ENCODE results near the gene CMTM3. TPM values are rescaled to one million over a fixed set of nuclear protein-coding genes. Genes with fewer than 3 reads are reported as not detected.

CMTM3 gene
- polyA plus RNA-seq, 1 experiment, result 33.5 TPM

GRCh38 chr16:66652661-66653360 is 48.3 kb downstream of the CMTM3 start:
- H3K27ac ChIP-seq (ENCODE audit: low read depth, low read length), result no peak overlapping the region
- no peak for DNase-seq (ENCODE audit: low read depth, low spot score)
- TF ChIP-seq CTCF (IDR thresholded peaks at IDR 0.05; ENCODE audit: low read depth, low read length), result no peak
- POLR2A ChIA-PET, result interaction anchor here (0.5 kb wide), 1 partner anchor 82 kb away, joined by 3 read pairs; no protein-coding TSS in a partner anchor
- CTCF ChIA-PET, result interaction anchor here (0.7 to 1.4 kb wide), 5 partner anchors 9 to 215 kb away, joined by 3 to 6 read pairs (median 3); no protein-coding TSS in a partner anchor
- H3K27me3 ChIP-seq (ENCODE audit: control insufficient read depth, insufficient read depth, low read length), result no peaks in the 10 kb centered on the region
- no peak overlapping the region for H3K4me3 ChIP-seq (ENCODE audit: low read depth, low read length)
- no peaks in the 10 kb centered on the region for H3K9me3 ChIP-seq (ENCODE audit: control insufficient read depth, insufficient read depth, low read length)

GRCh38 chr16:66653581-66654350 is 49.3 kb downstream of the CMTM3 start:
- no peak for TF ChIP-seq CTCF (IDR thresholded peaks at IDR 0.05; ENCODE audit: low read depth, low read length)
- CTCF ChIA-PET, result interaction anchor here (0.8 to 1.4 kb wide), 3 partner anchors 13 to 214 kb away, joined by 3 to 6 read pairs (median 3); no protein-coding TSS in a partner anchor
- POLR2A ChIA-PET, result interaction anchor here (0.5 kb wide), 1 partner anchor 81 kb away, joined by 3 read pairs; no protein-coding TSS in a partner anchor
- no peak overlapping the region for H3K27ac ChIP-seq (ENCODE audit: low read depth, low read length)
- H3K27me3 ChIP-seq (ENCODE audit: control insufficient read depth, insufficient read depth, low read length), result no peaks in the 10 kb centered on the region
- H3K9me3 ChIP-seq (ENCODE audit: control insufficient read depth, insufficient read depth, low read length), result no peaks in the 10 kb centered on the region
- no peak for DNase-seq (ENCODE audit: low read depth, low spot score)
- H3K4me3 ChIP-seq (ENCODE audit: low read depth, low read length), result no peak overlapping the region

- no peak for TF ChIP-seq CTCF (IDR thresholded peaks at IDR 0.05; ENCODE audit: low read depth, low read length)
- CTCF ChIA-PET, result interaction anchor here (2.0 kb wide), 1 partner anchor 48 kb away, joined by 6 read pairs; no protein-coding TSS in a partner anchor
- POLR2A ChIA-PET, result no interaction called here
- Histone ChIP-seq H3K27me3 (ENCODE audit: control insufficient read depth, insufficient read depth, low read length) (no peaks in the 10 kb centered on the region), H3K9me3 (ENCODE audit: control insufficient read depth, insufficient read depth, low read length) (no peaks in the 10 kb centered on the region), H3K27ac (ENCODE audit: low read depth, low read length) (no peak overlapping the region), H3K4me3 (ENCODE audit: low read depth, low read length) (no peak overlapping the region)
- no peak for DNase-seq (ENCODE audit: low read depth, low spot score)
Observed at GRCh38 chr16:66656547-66656946, 52.0 kb downstream of the CMTM3 start.

- POLR2A ChIA-PET, result no interaction called here
- H3K9me3 ChIP-seq (ENCODE audit: control insufficient read depth, insufficient read depth, low read length), result no peaks in the 10 kb centered on the region
- no peak for TF ChIP-seq CTCF (IDR thresholded peaks at IDR 0.05; ENCODE audit: low read depth, low read length)
- no peak overlapping the region for H3K4me3 ChIP-seq (ENCODE audit: low read depth, low read length)
- CTCF ChIA-PET, result interaction anchor here (1.1 to 6.1 kb wide), 4 partner anchors 7 to 84 kb away, joined by 3 to 118 read pairs (median 4); no protein-coding TSS in a partner anchor
- no peaks in the 10 kb centered on the region for H3K27me3 ChIP-seq (ENCODE audit: control insufficient read depth, insufficient read depth, low read length)
- H3K27ac ChIP-seq (ENCODE audit: low read depth, low read length), result no peak overlapping the region
- no peak for DNase-seq (ENCODE audit: low read depth, low spot score)
Observed at GRCh38 chr16:66658143-66658859, 53.8 kb downstream of the CMTM3 start.

Data from AG04450 (cell line).